Measurements from ENCODE around the gene SLC10A3.
"Not testable (repeated sequence)": the region's sequence is repeated elsewhere in the genome, so short reads cannot be mapped to it uniquely, and the experiment has no call there.

Gene SLC10A3

GRCh38 chrX:154509455-154509854 is 19.0 kb upstream of the SLC10A3 start:
- DNase-seq (ENCODE audit: low spot score), result no peak

- no peak for DNase-seq (ENCODE audit: low spot score)
Measured at GRCh38 chrX:154508384-154508745, 17.9 kb upstream of the SLC10A3 start.

GRCh38 chrX:154507673-154508383 is 17.4 kb upstream of the SLC10A3 start:
- DNase-seq (ENCODE audit: low spot score), result no peak

GRCh38 chrX:154506483-154507332 is 16.3 kb upstream of the SLC10A3 start:
- DNase-seq (ENCODE audit: low spot score), result no peak

- DNase-seq (ENCODE audit: low spot score), result peak; percentile 42
Measured at GRCh38 chrX:154505734-154506133, 15.3 kb upstream of the SLC10A3 start.

- no peak for DNase-seq (ENCODE audit: low spot score)
Measured at GRCh38 chrX:154502989-154503388, 12.6 kb upstream of the SLC10A3 start.

- no peak for DNase-seq (ENCODE audit: low spot score)
Measured at GRCh38 chrX:154502098-154502497, 11.7 kb upstream of the SLC10A3 start.

- not testable (repeated sequence) for DNase-seq (ENCODE audit: low spot score)
Measured at GRCh38 chrX:154501423-154501822, 11.0 kb upstream of the SLC10A3 start.

GRCh38 chrX:154496591-154497137 is 6.2 kb upstream of the SLC10A3 start:
- not testable (repeated sequence) for DNase-seq (ENCODE audit: low spot score)

- no peak for DNase-seq (ENCODE audit: low spot score)
Measured at GRCh38 chrX:154495472-154495922, 5.1 kb upstream of the SLC10A3 start.

- DNase-seq (ENCODE audit: low spot score), result no peak
Measured at GRCh38 chrX:154494715-154495114, 4.3 kb upstream of the SLC10A3 start.

- peak; percentile 53 for DNase-seq (ENCODE audit: low spot score)
Measured at GRCh38 chrX:154490021-154490413, 412 bp downstream of the SLC10A3 start.

GRCh38 chrX:154489182-154489581 is 1.2 kb downstream of the SLC10A3 start:
- no peak for DNase-seq (ENCODE audit: low spot score)

- no peak for DNase-seq (ENCODE audit: low spot score)
Measured at GRCh38 chrX:154488336-154489075, 1.9 kb downstream of the SLC10A3 start.

- DNase-seq (ENCODE audit: low spot score), result no peak
Measured at GRCh38 chrX:154487518-154488290, 2.7 kb downstream of the SLC10A3 start.

GRCh38 chrX:154486396-154487207 is 3.8 kb downstream of the SLC10A3 start, which contains the start of gene UBL4A:
Gene UBL4A (minus strand): TSS chrX:154486615. CDS start chrX:154486584, 31 bp downstream.
- peak; percentile 68 for DNase-seq (ENCODE audit: low spot score)

- DNase-seq (ENCODE audit: low spot score), result peak; percentile 12
Measured at GRCh38 chrX:154486052-154486395, 4.4 kb downstream of the SLC10A3 start.

GRCh38 chrX:154485150-154486051 is 5.0 kb downstream of the SLC10A3 start:
- no peak for DNase-seq (ENCODE audit: low spot score)
